ENCODE data around the gene FAHD2B.
"Not testable (repeated sequence)": the region's sequence is repeated elsewhere in the genome, so short reads cannot be mapped to it uniquely, and the experiment has no call there.

Gene FAHD2B

DNA sequence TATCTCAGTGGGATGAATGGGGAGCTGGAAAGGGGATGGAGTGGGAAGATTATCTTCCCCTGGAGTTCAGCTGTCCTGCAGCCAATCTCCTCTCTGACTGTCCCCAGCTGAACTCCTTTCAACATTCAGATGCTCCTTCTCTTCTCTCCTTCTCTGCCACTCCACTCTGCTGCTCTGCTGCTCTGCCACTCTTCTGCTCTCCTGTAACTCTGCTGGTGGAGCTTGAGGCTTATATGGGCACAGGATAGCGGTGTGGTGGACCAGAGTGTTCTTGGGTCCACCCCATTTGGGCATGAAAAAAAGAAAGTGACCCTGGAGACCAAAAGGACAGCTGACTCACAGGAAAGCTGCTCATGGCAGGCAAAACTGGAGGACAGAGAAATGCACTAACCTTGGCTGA lies 26.6 kb downstream of the FAHD2B start:
- no peak for DNase-seq (ENCODE audit: low spot score)

DNA sequence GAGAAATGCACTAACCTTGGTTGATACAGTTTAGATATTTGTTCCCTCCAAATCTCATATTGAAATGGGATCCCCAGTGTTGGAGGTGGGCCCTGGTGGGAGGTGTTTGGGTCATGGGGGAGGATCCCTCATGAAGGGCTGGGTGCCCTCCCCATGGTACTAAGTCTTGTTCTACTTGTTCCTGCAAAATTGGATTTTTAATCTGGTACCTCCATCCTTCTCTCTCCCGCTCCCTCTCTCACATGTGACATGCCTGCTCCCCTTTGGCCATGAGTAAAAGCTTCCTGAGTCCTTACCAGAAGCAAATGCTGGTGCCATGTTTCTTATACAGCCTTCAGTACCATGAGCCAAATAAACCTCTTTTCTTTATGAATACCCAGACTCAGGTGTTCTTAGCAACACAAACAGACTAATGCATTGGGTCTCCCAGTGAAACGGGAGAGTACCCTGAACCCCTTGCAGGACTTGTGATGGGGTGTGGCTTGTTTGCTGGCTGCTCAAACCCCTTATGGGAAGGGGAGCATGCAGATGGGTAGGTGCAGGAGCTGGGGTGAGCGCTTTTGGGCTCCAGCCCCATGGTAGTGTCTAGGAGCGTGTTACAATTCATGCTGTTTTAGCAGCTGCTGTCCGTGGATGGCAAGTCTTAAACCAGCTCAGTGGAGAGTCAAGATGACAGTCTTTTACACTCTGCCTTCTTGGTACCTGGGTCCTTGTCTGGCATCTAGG lies 27.2 kb downstream of the FAHD2B start:
- no peak for DNase-seq (ENCODE audit: low spot score)

DNA sequence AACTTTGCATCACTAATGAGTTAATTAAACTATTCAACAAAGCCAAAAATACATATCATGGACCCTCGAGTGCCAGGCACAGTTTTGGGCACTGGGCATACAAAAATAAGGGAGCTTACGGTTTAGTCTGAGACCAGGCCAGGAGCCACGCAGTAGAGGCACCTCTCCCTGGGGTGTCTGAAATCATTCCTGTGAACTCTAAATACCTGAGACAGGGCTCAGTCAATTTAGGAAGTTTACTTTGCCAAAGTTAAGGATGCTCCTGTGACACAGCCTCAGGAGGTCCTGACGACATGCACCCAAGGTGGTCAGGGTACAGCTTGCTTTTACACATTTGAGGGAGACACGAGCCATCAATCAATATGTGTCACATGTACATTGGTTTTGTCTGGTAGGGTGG lies 28.7 kb downstream of the FAHD2B start:
- not testable (repeated sequence) for DNase-seq (ENCODE audit: low spot score)

DNA sequence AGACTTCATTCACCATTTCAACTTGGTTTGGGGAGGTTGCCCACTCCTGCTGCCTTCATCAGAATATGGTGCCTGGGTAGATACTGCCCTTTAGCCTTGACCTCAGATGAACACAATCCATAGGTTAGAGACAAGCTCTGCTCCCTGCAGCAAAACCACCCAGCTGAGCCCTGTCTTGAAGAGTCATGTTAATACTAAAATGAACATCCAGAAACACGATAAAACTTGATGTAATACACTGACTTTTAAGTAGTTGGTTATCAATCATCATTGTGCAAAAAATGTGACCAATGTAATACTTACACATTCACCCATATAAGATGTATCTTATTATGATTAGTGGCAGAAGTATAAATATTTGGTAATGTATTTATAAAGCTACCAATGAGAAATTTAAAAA lies 32.7 kb downstream of the FAHD2B start:
- DNase-seq (ENCODE audit: low spot score), result not testable (repeated sequence)

DNA sequence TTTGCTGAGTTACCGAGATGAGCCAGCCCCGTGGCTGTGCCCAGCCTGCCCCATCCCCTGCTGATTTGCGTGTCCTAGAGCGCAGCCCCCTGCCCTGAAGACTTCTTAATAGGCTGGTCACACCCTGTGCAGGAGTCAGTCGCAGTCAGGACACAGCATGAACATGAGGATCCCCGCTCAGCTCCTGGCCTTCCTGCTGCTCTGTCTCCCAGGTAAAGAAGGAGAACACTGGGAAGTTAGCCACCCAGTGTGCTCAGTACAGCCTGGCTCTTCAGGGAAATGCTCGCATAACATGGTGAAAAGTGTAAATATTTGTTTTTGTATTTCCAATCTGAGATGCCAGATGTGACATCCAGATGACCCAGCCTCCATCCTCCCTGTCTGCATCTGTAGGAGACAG lies 34.9 kb downstream of the FAHD2B start:
- not testable (repeated sequence) for DNase-seq (ENCODE audit: low spot score)

DNA sequence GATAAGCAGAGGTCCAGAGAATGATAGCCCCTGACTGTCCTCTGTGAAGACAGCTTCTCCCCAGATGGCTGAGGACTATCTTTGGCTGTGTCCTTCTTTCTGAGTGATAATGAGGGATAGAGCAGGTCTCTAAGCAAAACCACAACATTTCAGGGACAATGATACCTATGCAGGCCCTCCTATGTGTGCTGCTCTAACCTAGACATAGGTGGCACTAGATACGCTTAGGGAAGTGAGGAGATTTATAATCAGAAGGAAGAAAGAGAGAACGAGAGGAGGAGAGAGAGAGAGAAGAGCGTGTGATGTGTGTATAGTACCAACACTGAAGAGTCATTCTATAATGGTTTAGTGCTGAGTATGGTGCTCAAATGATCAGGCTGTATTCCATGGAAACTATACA lies 38.5 kb downstream of the FAHD2B start:
- DNase-seq (ENCODE audit: low spot score), result not testable (repeated sequence)

DNA sequence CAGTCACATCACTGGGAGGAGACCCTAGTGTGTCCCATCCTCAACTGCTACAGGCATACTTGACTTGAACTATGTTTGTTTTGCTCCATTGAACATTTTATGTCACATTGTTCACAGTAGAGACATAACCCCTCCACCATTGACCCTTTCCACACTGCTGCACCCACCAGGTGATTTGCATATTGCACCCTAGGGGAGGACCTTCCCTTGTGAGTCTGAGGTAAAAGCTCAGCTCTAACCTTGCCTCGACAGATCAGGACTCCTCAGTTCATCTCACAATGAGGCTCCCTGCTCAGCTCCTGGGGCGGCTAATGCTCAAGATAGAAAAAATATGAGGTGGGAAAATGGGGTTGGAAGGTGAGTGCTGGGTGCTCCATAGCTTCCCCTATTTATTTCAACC lies 44.6 kb downstream of the FAHD2B start:
- not testable (repeated sequence) for DNase-seq (ENCODE audit: low spot score)

DNA sequence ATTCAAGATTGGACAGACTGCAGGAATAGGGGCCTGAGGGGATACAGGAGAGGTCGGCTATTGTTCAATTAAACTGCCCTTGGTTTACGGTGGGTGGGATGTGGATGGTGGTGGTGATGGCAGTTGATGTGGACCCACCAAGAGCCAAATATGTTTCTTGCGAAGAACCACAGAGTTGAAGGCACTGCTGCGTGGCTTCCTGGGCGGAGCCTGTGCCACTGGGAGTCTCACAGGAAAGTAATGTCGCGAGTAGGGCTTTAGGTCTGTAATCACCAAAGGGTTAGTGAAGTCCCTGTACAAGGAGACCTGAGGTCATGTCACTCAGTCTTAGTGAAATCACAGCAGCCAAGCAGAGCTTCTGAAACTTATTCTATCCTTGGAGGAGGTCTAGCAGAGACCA lies 46.2 kb downstream of the FAHD2B start:
- DNase-seq (ENCODE audit: low spot score), result not testable (repeated sequence)

DNA sequence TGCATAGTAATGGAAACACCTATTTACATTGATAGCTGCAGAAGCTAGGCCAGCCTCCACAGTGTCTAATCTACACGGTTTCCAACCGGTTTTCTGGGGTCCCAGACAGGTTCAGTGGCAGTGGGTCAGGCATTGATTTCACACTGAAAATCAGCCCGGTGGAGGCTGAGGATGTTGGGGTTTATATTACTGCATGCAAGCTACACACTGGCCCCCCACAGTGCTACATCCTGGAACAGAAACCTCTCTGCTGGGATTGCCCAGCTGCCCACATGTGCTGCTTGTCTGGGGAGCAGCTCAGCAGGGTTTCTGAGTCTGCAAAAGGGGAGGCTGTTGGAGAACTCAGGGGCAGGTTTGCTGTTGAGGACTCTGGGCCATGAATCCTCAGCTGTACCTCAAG lies 48.0 kb downstream of the FAHD2B start:
- not testable (repeated sequence) for DNase-seq (ENCODE audit: low spot score)

DNA sequence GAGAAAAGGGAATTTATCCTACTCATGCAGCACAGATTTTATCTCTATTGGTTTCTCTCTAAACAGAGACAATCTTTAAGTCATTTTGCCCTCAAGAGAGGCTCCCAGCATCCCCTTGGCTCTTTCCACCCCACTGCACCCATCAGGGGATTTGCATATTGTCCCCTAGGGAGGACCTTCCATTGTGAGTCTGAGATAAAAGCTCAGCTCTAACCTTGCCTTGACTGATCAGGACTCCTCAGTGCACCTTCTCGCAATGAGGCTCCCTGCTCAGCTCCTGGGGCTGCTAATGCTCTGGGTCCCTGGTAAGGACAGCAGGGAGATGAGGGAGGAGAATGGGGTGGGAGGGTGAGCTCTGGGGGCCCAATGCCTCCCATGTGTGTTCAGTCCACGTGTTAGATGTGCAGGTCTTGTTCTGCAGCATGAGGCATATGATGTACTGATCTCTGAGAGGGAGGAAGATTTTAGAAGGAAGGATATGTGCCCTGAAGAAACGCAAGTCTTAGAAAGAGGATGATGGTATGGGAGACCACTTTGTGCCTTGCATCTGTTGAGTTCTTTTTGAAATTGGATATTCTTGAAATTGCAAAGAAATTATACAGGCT lies 48.7 kb downstream of the FAHD2B start:
- not testable (repeated sequence) for DNase-seq (ENCODE audit: low spot score)

All from hematopoietic multipotent progenitor cell treated with erythropoietin and hydrocortisone succinate and interleukin-3 and kit ligand, for 17 days (in vitro differentiated cells).